Left lung (tissue), 10 donors: ENCODE results near the gene ATG5. TPM values are rescaled to one million over a fixed set of nuclear protein-coding genes. Genes with fewer than 3 reads are reported as not detected.

Experiments used
- ATAC-seq: fragments of 200-7000 bp; cut with Tn5 transposase; one replicate; pipeline ENCODE4 v1.9.1; 2020; ENCODE audit warnings: moderate library complexity
- DNase-seq, 4 donors: peaks; one replicate each; pipeline ENCODE4 v3.0.0-alpha.2; 2013 to 2020
- H3K27ac ChIP-seq, 2 donors: fragments of 200-600 bp; sonication (generic) in 1 of 2; one replicate each; pipeline versions ENCODE4 v1.5.0 to v1.8.0; 2020 to 2021
- H3K27me3 ChIP-seq, 2 donors: fragments of 200-600 bp; sonication (generic) in 1 of 2; one replicate each; pipeline versions ENCODE4 v1.5.0 to v1.8.0; 2020 to 2021
- H3K36me3 ChIP-seq, 2 donors: fragments of 200-600 bp; sonication (generic) in 1 of 2; one replicate each; pipeline versions ENCODE4 v1.5.0 to v1.8.0; 2020 to 2021
- H3K4me1 ChIP-seq, 2 donors: fragments of 200-600 bp; one replicate each; pipeline ENCODE4 v1.8.0; 2021
- H3K4me3 ChIP-seq, 2 donors: fragments of 200-600 bp; sonication (generic) in 1 of 2; one replicate each; pipeline versions ENCODE4 v1.5.0 to v1.8.0; 2020 to 2021; ENCODE audit warnings: mild to moderate bottlenecking in 1 of 2
- H3K9me3 ChIP-seq, 2 donors: fragments of 200-600 bp; sonication (generic) in 1 of 2; one replicate each; pipeline versions ENCODE4 v1.5.0 to v1.8.0; 2020 to 2021
- intact Hi-C, 2 donors: fragments of 100-400 bp; cut with DNase I; formaldehyde crosslinking; loops; one replicate each; pipeline versions ENCODE4 v1.11.2 to v1.14.2; 2022
- polyA plus RNA-seq, 6 donors: library from polyadenylated mRNA; unstranded; fragments of 120-200 nt; gene quantifications; one replicate each; pipeline ENCODE4 v1.2.1, GENCODE V29; 2013; ENCODE audit not compliant: insufficient read length in 6 of 6
- total RNA-seq, 2 donors: library from RNA; stranded (reverse); fragmentation: NEBNext Ultra II Directional; extraction: Animal tissue kit (Norgen Biotek cat#: 25700); gene quantifications; one replicate each; pipeline ENCODE4 v1.2.1, GENCODE V29; 2021
- TF ChIP-seq, protein P1 (sequence below), 2 donors: fragments of 200-600 bp; sonication (generic) in 1 of 2; IDR thresholded peaks; one replicate each; pipeline versions ENCODE4 v1.5.0 to v1.8.0; 2021; ENCODE audit warnings: antibody characterized with exemption in 2 of 2
- donor health status: DM: no; HTN: yes; CAD: no.
- donor health status: DM: no; HTN: no; CAD: no.

ATG5 gene
- total and polyA plus RNA-seq, 8 donors, result 30.9 to 42.1 (median 37.4) TPM

DNA sequence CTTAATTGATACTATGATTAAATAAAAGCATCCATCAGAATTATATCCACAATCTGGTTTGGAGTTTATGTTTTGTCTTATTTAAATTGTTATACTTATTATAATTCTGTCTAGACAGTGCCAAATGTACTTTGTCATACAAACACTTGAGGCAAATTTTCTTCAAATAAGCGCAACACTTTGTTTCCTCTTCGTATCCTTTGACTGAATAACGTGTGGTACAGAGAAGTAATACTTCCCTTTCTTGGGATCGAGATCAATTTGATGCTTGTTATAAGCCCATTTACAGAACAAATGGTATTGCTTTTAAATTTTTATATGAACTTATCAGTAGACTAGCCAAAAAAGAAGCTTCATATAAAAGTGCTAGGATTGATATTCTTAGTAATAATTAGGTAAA is 111.0 kb downstream of the ATG5 start:
- TF ChIP-seq, protein P1, sequence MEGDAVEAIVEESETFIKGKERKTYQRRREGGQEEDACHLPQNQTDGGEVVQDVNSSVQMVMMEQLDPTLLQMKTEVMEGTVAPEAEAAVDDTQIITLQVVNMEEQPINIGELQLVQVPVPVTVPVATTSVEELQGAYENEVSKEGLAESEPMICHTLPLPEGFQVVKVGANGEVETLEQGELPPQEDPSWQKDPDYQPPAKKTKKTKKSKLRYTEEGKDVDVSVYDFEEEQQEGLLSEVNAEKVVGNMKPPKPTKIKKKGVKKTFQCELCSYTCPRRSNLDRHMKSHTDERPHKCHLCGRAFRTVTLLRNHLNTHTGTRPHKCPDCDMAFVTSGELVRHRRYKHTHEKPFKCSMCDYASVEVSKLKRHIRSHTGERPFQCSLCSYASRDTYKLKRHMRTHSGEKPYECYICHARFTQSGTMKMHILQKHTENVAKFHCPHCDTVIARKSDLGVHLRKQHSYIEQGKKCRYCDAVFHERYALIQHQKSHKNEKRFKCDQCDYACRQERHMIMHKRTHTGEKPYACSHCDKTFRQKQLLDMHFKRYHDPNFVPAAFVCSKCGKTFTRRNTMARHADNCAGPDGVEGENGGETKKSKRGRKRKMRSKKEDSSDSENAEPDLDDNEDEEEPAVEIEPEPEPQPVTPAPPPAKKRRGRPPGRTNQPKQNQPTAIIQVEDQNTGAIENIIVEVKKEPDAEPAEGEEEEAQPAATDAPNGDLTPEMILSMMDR (IDR thresholded peaks at IDR 0.05), result no peak
- Histone ChIP-seq H3K27me3 (no peaks in the 10 kb centered on the region), H3K4me3 (no peak overlapping the region), H3K36me3 (no peaks in the 10 kb centered on the region), H3K4me1 (peaks cover 6 to 9% of the 10 kb centered on the region in 2 donors), H3K9me3 (no peaks in the 10 kb centered on the region), H3K27ac (no peak overlapping the region)
- intact Hi-C loops, result no loop called here
- DNase-seq (no peak), ATAC-seq (no peak)

DNA sequence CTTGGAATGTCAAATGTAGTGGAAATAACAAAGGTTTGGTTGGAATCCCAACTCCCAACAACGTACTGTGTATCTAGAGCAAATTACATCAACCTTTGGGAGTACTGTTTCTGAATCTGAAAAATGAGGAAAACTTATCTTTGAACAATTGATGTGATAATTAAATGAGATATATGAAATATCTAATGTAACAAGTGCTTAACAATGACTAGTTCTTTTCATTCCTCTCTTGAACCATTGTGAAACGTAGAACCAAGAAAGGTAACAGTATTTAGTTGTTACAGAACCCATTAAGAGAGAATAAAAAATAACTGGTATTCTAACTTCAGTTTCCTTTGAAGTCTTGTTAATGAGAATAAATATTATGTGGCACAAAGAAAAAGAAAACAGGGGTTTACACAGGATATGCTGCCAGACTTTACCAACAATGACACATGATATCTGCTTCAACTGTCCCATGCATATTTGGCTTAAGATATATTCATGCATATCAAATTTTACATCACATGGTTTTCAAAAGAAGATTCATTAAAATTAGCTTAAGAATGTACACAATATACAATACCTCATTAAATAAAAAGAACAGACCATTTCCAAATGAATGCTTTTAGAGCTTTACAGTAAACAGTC is 111.8 kb downstream of the ATG5 start:
- no peak for ATAC-seq
- H3K4me3 ChIP-seq, result no peak overlapping the region
- TF ChIP-seq, protein P1 (IDR thresholded peaks at IDR 0.05), result no peak
- DNase-seq, result no peak
- intact Hi-C loops, result no loop called here
- peaks cover 6 to 9% of the 10 kb centered on the region in 2 donors for H3K4me1 ChIP-seq
- H3K36me3 ChIP-seq, result no peaks in the 10 kb centered on the region
- no peaks in the 10 kb centered on the region for H3K9me3 ChIP-seq
- H3K27me3 ChIP-seq, result no peaks in the 10 kb centered on the region
- no peak overlapping the region for H3K27ac ChIP-seq

DNA sequence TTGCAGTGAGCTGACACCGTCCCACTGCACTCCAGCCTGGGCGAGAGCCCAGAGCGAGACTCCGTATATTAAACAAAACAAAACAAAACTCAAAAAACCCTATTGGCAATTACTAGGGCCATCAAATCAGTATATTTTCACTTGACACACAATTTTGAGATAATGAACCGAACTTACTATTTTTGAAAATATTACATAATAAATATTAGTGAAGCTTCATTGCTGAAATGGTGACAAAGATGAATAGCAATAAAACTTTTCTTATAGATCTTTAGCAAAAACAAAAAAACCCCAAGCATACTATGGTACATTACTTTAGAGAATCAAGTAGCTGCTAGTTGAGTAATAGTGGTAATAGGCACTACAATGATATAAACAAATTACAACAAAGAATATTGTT is 113.0 kb downstream of the ATG5 start:
- intact Hi-C loops, result no loop called here
- peak in 1 of 4 donors; percentile 19 for DNase-seq

DNA sequence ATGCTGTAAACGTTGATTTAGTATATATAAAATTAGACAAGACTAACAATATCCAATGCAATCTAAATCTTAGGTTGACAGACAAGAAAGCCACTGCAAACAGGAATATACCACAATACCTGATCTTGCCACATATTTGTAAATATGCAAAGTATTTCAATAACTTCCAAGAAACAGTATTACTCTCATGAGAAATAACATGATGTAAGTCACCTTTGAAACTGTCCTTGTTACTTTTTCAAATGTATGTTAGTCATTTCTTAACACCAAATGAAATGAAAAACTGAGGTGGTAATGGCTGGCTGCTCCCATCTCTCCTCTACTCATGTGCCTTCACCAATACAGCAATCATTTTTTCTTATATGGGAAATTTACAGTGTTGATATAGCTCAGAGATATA is 118.7 kb downstream of the ATG5 start:
- Histone ChIP-seq H3K27ac (no peak overlapping the region), H3K9me3 (no peaks in the 10 kb centered on the region), H3K4me1 (no peaks in the 10 kb centered on the region), H3K4me3 (no peak overlapping the region), H3K27me3 (no peaks in the 10 kb centered on the region), H3K36me3 (peaks cover 0 to 3% of the 10 kb centered on the region in 2 donors)
- DNase-seq (no peak), ATAC-seq (no peak)
- TF ChIP-seq, protein P1 (IDR thresholded peaks at IDR 0.05), result no peak
- intact Hi-C loops, result no loop called here

More for the DNA sequence above, 113.0 kb downstream of the ATG5 start:
- Histone ChIP-seq H3K9me3 (no peaks in the 10 kb centered on the region), H3K36me3 (no peaks in the 10 kb centered on the region), H3K27ac (no peak overlapping the region), H3K27me3 (no peaks in the 10 kb centered on the region), H3K4me1 (peaks cover 6 to 9% of the 10 kb centered on the region in 2 donors), H3K4me3 (no peak overlapping the region)
- TF ChIP-seq, protein P1 (IDR thresholded peaks at IDR 0.05), result no peak
- ATAC-seq, result no peak

DNA sequence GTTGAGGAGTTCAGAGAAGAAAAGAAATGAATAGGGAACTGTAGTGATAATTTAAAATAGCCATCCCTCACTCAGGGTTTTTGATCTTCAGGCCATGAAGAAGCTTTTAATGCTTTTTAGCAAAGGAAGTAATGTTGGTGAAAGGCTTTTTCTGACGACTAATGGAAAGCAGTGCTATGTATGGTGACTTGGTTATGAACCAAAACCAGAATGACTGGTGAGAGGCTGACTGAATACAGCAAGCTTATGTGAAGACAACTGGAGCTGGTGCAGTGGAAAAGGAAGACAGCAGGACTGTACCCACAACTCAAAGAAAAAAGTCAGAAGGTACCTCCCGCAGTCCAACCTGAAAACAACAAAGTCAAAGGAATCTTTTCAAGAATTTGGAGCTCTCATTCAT is 120.6 kb downstream of the ATG5 start:
- intact Hi-C loops, result no loop called here
- no peak for ATAC-seq

More for the DNA sequence above, 120.6 kb downstream of the ATG5 start:
- no peak for DNase-seq
- Histone ChIP-seq H3K4me1 (no peaks in the 10 kb centered on the region), H3K36me3 (peaks cover 0 to 19% of the 10 kb centered on the region in 2 donors), H3K27me3 (no peaks in the 10 kb centered on the region), H3K27ac (no peak overlapping the region), H3K9me3 (no peaks in the 10 kb centered on the region), H3K4me3 (no peak overlapping the region)
- TF ChIP-seq, protein P1 (IDR thresholded peaks at IDR 0.05), result no peak
